HL-60/S4 treated with phorbol 12-myristate 13-acetate at 8.2 ng/mL for 4 days and 3 days (cell line): ENCODE measurements around the gene SLC1A2.

Experiments used
- in situ Hi-C: fragments of 300-500 bp; cut with MboI; formaldehyde crosslinking; loops from 2 replicates; pipeline ENCODE4 v1.15.0; 2022; ENCODE audit warnings: low sequenced_read_pairs

The SLC1A2 gene

DNA sequence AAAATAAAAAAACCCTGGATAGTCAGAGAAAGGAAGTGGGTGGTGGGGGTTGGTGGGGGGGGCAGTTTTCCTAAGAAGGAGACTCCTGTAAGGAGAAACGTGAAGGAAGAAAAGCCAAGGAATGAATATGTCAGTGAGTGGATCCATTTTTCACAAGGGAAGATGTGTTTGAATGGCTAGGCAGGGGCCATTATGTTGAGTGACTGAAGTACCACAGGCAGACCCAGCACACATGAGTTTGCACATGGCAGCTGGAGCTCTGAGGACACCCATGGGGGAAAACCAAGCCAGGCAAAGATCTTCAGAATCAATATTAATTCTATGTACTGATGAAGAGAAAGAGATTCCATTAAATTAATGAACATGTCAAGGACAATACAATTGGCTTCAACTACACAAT, 212.7 kb downstream of the SLC1A2 start:
- in situ Hi-C loops: no loop called here

DNA sequence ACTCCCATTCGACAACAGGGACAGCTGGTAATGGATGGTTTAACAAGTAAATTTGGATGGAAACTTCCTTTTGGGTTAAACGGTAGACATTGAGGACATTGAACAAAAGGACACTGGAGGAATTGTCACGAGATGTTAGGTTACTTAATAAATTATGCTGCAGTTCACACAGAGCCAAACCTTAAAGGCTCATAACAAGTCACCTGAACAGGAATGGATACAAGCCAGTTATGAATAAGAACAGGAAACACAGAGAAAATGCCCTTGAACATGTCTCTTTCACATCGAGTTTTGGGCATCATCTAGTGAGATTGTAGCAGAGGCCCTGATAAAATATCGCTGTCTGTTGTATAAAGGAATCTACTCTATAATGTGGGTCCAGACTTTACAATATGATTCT, 214.7 kb downstream of the SLC1A2 start:
- in situ Hi-C loops: no loop called here
